ENCODE results near the gene MAJIN. TPM values are rescaled to one million over a fixed set of nuclear protein-coding genes. Genes with fewer than 3 reads are reported as not detected.

Gene MAJIN
- total and polyA plus RNA-seq, 10 of the 15 experiments (the other 5 are each of a cell fraction or from before 2014, with no cell fraction given) = 0.10 TPM; not detected in 9

- ATAC-seq (no peak), FAIRE-seq (no peak), DNase-seq (ENCODE audit: low read depth, low spot score) (no peak)
- BruUV-seq (replicated peaks) = no TSS peak
- ChIA-PET POLR2A (interaction anchor here (0.6 kb wide), 1 partner anchor 17 kb away, joined by 3 read pairs; no protein-coding TSS in a partner anchor), SMC1A (ENCODE audit: uncharacterized antibody, unreplicated experiment) (interaction anchor here (1.0 to 1.2 kb wide), 3 partner anchors 13 to 182 kb away, joined by 3 read pairs; no protein-coding TSS in a partner anchor), CTCF (interaction anchor here (1.0 kb wide), 1 partner anchor 46 kb away, joined by 3 read pairs; the partner anchor contains the start of gene ARL2), RAD21 (ENCODE audit: unreplicated experiment) (no interaction called here)
- no peak overlapping the region for H3K4me2 ChIP-seq (ENCODE audit: control insufficient read depth, insufficient read depth)
- H3K9me3 ChIP-seq (replicated peaks; ENCODE audit: control insufficient read depth, insufficient read depth, low read length) = no peaks in the 10 kb centered on the region; the same call in 2 of the 3 replicates
- no peak for TF ChIP-seq KAT2A (conservative IDR thresholded peaks at IDR 0.05; ENCODE audit: control insufficient read depth, low read depth, low read length)
- no peak for TF ChIP-seq MXI1 (IDR thresholded peaks at IDR 0.05; ENCODE audit: low read depth, low read length)
- no peak for TF ChIP-seq HDAC2 (IDR thresholded peaks at IDR 0.05)
- no peak for TF ChIP-seq CBX3 (IDR thresholded peaks at IDR 0.05; ENCODE audit: borderline replicate concordance, low read depth)
- TF ChIP-seq POLR2A (IDR thresholded peaks at IDR 0.05; ENCODE audit: low read depth, low read length) = no peak
- TF ChIP-seq BACH1 (IDR thresholded peaks at IDR 0.05; ENCODE audit: borderline replicate concordance) = no peak
- TF ChIP-seq ZNF24 (IDR thresholded peaks at IDR 0.05) = no peak
- TF ChIP-seq RFX5 (IDR thresholded peaks at IDR 0.05; ENCODE audit: low read depth, low read length) = no peak
- no peak for TF ChIP-seq CREB1 (IDR thresholded peaks at IDR 0.05; ENCODE audit: low read depth)
- no peak for TF ChIP-seq CBFB (IDR thresholded peaks at IDR 0.05; ENCODE audit: low read depth)
- TF ChIP-seq E4F1 (IDR thresholded peaks at IDR 0.05; ENCODE audit: borderline replicate concordance, partially characterized antibody) = no peak
- TF ChIP-seq, protein P1, sequence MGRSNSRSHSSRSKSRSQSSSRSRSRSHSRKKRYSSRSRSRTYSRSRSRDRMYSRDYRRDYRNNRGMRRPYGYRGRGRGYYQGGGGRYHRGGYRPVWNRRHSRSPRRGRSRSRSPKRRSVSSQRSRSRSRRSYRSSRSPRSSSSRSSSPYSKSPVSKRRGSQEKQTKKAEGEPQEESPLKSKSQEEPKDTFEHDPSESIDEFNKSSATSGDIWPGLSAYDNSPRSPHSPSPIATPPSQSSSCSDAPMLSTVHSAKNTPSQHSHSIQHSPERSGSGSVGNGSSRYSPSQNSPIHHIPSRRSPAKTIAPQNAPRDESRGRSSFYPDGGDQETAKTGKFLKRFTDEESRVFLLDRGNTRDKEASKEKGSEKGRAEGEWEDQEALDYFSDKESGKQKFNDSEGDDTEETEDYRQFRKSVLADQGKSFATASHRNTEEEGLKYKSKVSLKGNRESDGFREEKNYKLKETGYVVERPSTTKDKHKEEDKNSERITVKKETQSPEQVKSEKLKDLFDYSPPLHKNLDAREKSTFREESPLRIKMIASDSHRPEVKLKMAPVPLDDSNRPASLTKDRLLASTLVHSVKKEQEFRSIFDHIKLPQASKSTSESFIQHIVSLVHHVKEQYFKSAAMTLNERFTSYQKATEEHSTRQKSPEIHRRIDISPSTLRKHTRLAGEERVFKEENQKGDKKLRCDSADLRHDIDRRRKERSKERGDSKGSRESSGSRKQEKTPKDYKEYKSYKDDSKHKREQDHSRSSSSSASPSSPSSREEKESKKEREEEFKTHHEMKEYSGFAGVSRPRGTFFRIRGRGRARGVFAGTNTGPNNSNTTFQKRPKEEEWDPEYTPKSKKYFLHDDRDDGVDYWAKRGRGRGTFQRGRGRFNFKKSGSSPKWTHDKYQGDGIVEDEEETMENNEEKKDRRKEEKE (IDR thresholded peaks at IDR 0.05) = no peak
- no peak for TF ChIP-seq ZZZ3 (IDR thresholded peaks at IDR 0.05; ENCODE audit: control insufficient read depth, insufficient read length, low read depth)
- intact Hi-C loops (cut with micrococcal nuclease; ENCODE audit: unreplicated experiment) (no loop called here), in situ Hi-C loops (cut with MboI) (no loop called here)
- no peaks in the 10 kb centered on the region for H3K79me2 ChIP-seq (ENCODE audit: control insufficient read depth, insufficient read depth, low read length)
- WGBS (ENCODE audit: insufficient coverage, insufficient replicate concordance, low lambda C conversion rate, missing lambda C conversion rate) = 14% methylated on average over 3 of the region's 3 CpGs
- H3K27ac ChIP-seq (ENCODE audit: control insufficient read depth, insufficient read depth) = no peak overlapping the region
- H3K27me3 ChIP-seq (replicated peaks in 1 of 2; ENCODE audit: control insufficient read depth in 2 of 2, insufficient read depth in 2 of 2, low read length in 1 of 2) = no peaks in the 10 kb centered on the region
- no peaks in the 10 kb centered on the region for H3K36me3 ChIP-seq (ENCODE audit: control insufficient read depth in 2 of 2, insufficient read depth in 2 of 2, low read length in 1 of 2)
- H3K4me1 ChIP-seq (ENCODE audit: control insufficient read depth, insufficient read depth, low read length) = peaks cover 4% of the 10 kb centered on the region; the same call in 1 of the 2 replicates
- H3K9ac ChIP-seq (ENCODE audit: control insufficient read depth, insufficient read depth, low read length) = no peak overlapping the region
- no peak overlapping the region for H2AFZ ChIP-seq (ENCODE audit: control insufficient read depth, low read depth, low read length)
- H4K20me1 ChIP-seq (ENCODE audit: control insufficient read depth, insufficient read depth) = no peaks in the 10 kb centered on the region
- no peak overlapping the region for H3K4me3 ChIP-seq
Observed at GRCh38 chr11:64967375-64967774, 4.5 kb downstream of the MAJIN start.
